Esophagus squamous epithelium (tissue), 5 donors: ENCODE measurements around the gene KRT24. TPM values are rescaled to one million over a fixed set of nuclear protein-coding genes. Genes with fewer than 3 reads are reported as not detected.

Source experiments
- DNase-seq: peaks from one replicate; lab custom pipeline; 2025; lab: John Stamatoyannopoulos, UW
- H3K27ac ChIP-seq, 4 donors: fragments of 200-600 bp; sonication (generic); one replicate each; pipeline ENCODE4 v1.5.1; 2016 to 2019; ENCODE audit warnings: mild to moderate bottlenecking in 1 of 4
- H3K27me3 ChIP-seq, 4 donors: fragments of 200-600 bp; sonication (generic); 1 replicate in 3 of 4; 2 replicates in 1 of 4; pipeline versions ENCODE4 v1.5.1 to v1.6.0; 2017 to 2021; ENCODE audit warnings: antibody characterized with exemption in 1 of 4
- H3K36me3 ChIP-seq, 3 donors: fragments of 200-600 bp; sonication (generic); one replicate each; pipeline ENCODE4 v1.5.1; 2016 to 2019
- H3K4me1 ChIP-seq, 3 donors: fragments of 200-600 bp; sonication (generic); one replicate each; pipeline ENCODE4 v1.5.1; 2017 to 2019
- H3K4me3 ChIP-seq, 4 donors: fragments of 200-600 bp; sonication (generic); 1 replicate in 3 of 4; 2 replicates in 1 of 4; pipeline ENCODE4 v1.5.1; 2016 to 2019; ENCODE audit warnings: mild to moderate bottlenecking in 2 of 4, moderate library complexity in 1 of 4
- H3K9me3 ChIP-seq, 3 donors: fragments of 200-600 bp; sonication (generic); one replicate each; pipeline ENCODE4 v1.5.1; 2016 to 2019
- CTCF ChIP-seq, 6 experiments: fragments of 450-650 bp in 4 of 6; fragments of 200-600 bp in 2 of 6; sonication (generic) in 2 of 6; IDR thresholded peaks; one replicate each; pipeline ENCODE4 v1.5.1; 2016 to 2019; ENCODE audit warnings: antibody characterized with exemption in 6 of 6, mild to moderate bottlenecking in 4 of 6, moderate library complexity in 4 of 6
- POLR2A ChIP-seq, 4 donors: fragments of 450-650 bp; IDR thresholded peaks; one replicate each; pipeline ENCODE4 v1.6.1; 2017; ENCODE audit warnings: antibody characterized with exemption in 4 of 4, mild to moderate bottlenecking in 4 of 4, moderate library complexity in 3 of 4
- WGBS, 2 donors: methylation state at CpG; one replicate each; pipeline ENCODE4 v1.1.5; 2018; 5-methylcytosine and 5-hydroxymethylcytosine counted together
- intact Hi-C: fragments of 100-400 bp; cut with DNase I; formaldehyde crosslinking; loops from one replicate; pipeline ENCODE4 v1.15.0; 2022
- total RNA-seq, 4 donors: library from RNA; depleted of rRNA; stranded (reverse); fragments of >200 nt; gene quantifications; one replicate each; pipeline ENCODE4 v1.1.0, GENCODE V29; 2016
- donor health status: DM: yes; HTN: yes; CAD: no.

Gene KRT24
- total RNA-seq, 4 donors from 2014 or later: 5.5 to 369 (median 23.4) TPM

- Histone ChIP-seq H3K9me3 (no peaks in the 10 kb centered on the region), H3K4me1 (no peaks in the 10 kb centered on the region), H3K27me3 (peaks cover 0 to 74% (median 0%) of the 10 kb centered on the region in 4 donors), H3K4me3 (no peak overlapping the region), H3K27ac (no peak overlapping the region), H3K36me3 (no peaks in the 10 kb centered on the region)
- WGBS, 2 donors: 88 to 90% methylated on average over 4 of the region's 4 CpGs
- DNase-seq: no peak
- intact Hi-C loops: no loop called here
- TF ChIP-seq POLR2A (IDR thresholded peaks at IDR 0.05) (no peak), CTCF (IDR thresholded peaks at IDR 0.05) (no peak)
Observed at GRCh38 chr17:40675905-40676304, 27.6 kb downstream of the KRT24 start.

- H3K4me1 ChIP-seq: no peaks in the 10 kb centered on the region
- no peak overlapping the region for H3K4me3 ChIP-seq
- 65 to 86% methylated on average over 2 of the region's 2 CpGs for WGBS, 2 donors
- no peaks in the 10 kb centered on the region for H3K9me3 ChIP-seq
- H3K27me3 ChIP-seq: peaks cover 0 to 54% (median 0%) of the 10 kb centered on the region in 4 donors
- H3K36me3 ChIP-seq: no peaks in the 10 kb centered on the region
- intact Hi-C loops: no loop called here
- no peak for TF ChIP-seq CTCF (IDR thresholded peaks at IDR 0.05)
- no peak for TF ChIP-seq POLR2A (IDR thresholded peaks at IDR 0.05)
- DNase-seq: no peak
- H3K27ac ChIP-seq: no peak overlapping the region
Observed at GRCh38 chr17:40672654-40673053, 30.9 kb downstream of the KRT24 start.

DNA sequence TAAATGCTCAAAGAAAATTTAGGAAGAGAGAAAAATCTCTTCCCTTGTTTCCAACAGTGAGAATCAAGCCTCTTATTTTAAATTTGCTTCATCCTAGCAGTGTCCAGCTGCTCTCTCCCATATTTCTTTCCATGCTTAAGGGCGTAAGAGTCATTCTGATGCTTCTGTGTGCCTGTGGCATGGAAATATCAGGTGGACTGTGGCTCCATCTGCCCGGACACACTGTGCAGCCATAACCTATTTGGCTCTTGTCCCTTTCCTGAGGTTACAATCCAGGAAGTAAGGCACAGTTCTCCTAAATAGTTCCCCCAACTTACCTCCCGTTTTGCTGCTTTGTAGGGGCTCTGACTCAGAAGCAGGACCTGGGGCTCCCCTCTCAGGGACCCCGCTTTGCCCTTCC lies 32.3 kb downstream of the KRT24 start:
- TF ChIP-seq POLR2A (IDR thresholded peaks at IDR 0.05): no peak
- no peak for TF ChIP-seq CTCF (IDR thresholded peaks at IDR 0.05)
- Histone ChIP-seq H3K27me3 (peaks cover 0 to 52% (median 0%) of the 10 kb centered on the region in 4 donors), H3K4me3 (no peak overlapping the region), H3K36me3 (no peaks in the 10 kb centered on the region), H3K27ac (peak overlapping the region in 2 of 4 donors; percentile 17 to 30), H3K9me3 (no peaks in the 10 kb centered on the region), H3K4me1 (no peaks in the 10 kb centered on the region)
- 56 to 61% methylated on average over 4 of the region's 4 CpGs for WGBS, 2 donors
- no peak for DNase-seq
- intact Hi-C loops: no loop called here

GRCh38 chr17:40666331-40666730 lies 37.2 kb downstream of the KRT24 start:
- TF ChIP-seq CTCF (IDR thresholded peaks at IDR 0.05): no peak
- no peak for TF ChIP-seq POLR2A (IDR thresholded peaks at IDR 0.05)
- no peak for DNase-seq
- peaks cover 0 to 9% (median 3%) of the 10 kb centered on the region in 3 donors for H3K4me1 ChIP-seq
- no peaks in the 10 kb centered on the region for H3K36me3 ChIP-seq
- H3K9me3 ChIP-seq: no peaks in the 10 kb centered on the region
- intact Hi-C loops: no loop called here
- no peak overlapping the region for H3K4me3 ChIP-seq
- H3K27me3 ChIP-seq: peaks cover 0 to 37% (median 0%) of the 10 kb centered on the region in 4 donors
- H3K27ac ChIP-seq: no peak overlapping the region

- DNase-seq: no peak
- H3K9me3 ChIP-seq: no peaks in the 10 kb centered on the region
- TF ChIP-seq POLR2A (IDR thresholded peaks at IDR 0.05) (no peak), CTCF (IDR thresholded peaks at IDR 0.05) (no peak)
- peaks cover 0 to 9% (median 3%) of the 10 kb centered on the region in 3 donors for H3K4me1 ChIP-seq
- 16% methylated on average over 12 of the region's 12 CpGs for WGBS, 2 donors
- peak within 1 kb of the TSS in 2 of 4 donors; percentile 11 to 21 for H3K27ac ChIP-seq
- H3K4me3 ChIP-seq: peak within 1 kb of the TSS in 3 of 4 donors; percentile 19 to 57 (median 31)
- no peaks in the 10 kb centered on the region for H3K36me3 ChIP-seq
- peaks cover 0 to 35% (median 0%) of the 10 kb centered on the region in 4 donors for H3K27me3 ChIP-seq
- intact Hi-C loops: no loop called here
Observed at GRCh38 chr17:40664582-40665333, 38.8 kb downstream of the KRT24 start, which contains the start of gene KRT222. KRT222 (minus strand) TSS chr17:40665177; CDS start chr17:40665099, 78 bp downstream.
